ENCODE data around the gene GTF2A1L.

DNA sequence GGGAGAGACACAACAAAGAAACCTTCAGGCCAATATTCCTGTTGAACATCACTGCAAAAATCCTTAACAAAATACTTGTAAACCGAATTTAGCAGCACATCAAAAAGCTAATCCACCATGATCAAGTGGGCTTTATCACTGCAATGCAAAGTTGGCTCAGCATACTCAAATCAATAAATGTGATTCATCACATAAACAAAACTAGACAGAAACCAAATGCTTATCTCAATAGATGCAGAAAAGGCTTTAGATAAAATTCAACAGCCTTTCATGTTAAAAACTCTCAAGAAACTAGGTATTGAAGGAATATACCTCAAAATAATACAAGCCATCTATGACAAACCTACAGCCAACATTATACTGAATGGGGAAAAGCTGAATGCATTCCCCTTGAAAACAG is 20.6 kb downstream of the GTF2A1L start:
- TF ChIP-seq EZH2 (IDR thresholded peaks at IDR 0.05; ENCODE audit: insufficient read depth, poor library complexity, severe bottlenecking) (no peak), EZH2phosphoT487 (IDR thresholded peaks at IDR 0.05; ENCODE audit: insufficient read depth, low read depth) (no peak)

Measured in GM23248 (cell line).